ENCODE results near the gene LBX2.

LBX2 gene

DNA sequence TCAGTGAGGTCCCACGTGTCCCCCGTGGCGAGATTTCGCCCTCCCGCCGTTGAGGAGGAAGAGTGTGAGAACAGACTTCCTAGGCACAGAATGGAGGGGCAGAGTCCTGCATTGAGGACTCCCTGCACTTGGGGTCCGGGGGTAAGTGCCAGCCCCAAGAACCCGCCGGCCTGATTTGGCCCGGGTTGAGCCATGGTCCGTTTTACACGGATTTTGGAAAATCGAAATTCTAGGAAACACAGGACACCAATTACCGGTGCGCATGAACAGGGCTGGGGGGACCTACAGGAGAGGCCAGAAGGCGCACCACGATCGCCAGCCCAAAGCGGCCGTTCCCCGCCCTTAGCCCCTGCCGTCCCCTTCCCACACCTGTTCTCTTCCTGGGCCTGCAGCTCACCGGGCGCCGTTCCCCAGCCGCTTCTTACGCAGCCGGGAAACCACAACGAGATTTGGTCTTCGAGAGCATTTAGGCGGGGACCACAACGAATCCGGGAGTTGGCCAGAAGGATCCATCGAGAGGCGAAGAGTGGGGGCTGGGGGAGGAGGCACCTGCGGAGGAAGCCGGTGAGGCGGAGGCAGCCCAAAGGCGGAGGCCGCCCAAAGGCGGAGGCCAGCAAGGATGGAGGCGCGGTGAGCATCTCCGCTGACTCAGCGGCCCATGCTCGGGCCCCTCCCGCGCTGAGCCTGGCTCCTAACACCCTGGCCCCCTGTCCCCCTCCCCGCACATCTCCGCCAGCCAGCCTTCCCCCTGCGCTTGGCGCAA lies 14.4 kb upstream of the LBX2 start:
- no peak for TF ChIP-seq CTCF (IDR thresholded peaks at IDR 0.05)

GRCh38 chr2:74512744-74513604 lies 13.6 kb upstream of the LBX2 start:
- TF ChIP-seq CTCF (IDR thresholded peaks at IDR 0.05): no peak

- no peak for TF ChIP-seq CTCF (IDR thresholded peaks at IDR 0.05)
These were observed 11.9 kb upstream of the LBX2 start for GRCh38 chr2:74511104-74511989.

GRCh38 chr2:74510272-74510671 lies 10.9 kb upstream of the LBX2 start:
- TF ChIP-seq CTCF (IDR thresholded peaks at IDR 0.05): no peak

DNA sequence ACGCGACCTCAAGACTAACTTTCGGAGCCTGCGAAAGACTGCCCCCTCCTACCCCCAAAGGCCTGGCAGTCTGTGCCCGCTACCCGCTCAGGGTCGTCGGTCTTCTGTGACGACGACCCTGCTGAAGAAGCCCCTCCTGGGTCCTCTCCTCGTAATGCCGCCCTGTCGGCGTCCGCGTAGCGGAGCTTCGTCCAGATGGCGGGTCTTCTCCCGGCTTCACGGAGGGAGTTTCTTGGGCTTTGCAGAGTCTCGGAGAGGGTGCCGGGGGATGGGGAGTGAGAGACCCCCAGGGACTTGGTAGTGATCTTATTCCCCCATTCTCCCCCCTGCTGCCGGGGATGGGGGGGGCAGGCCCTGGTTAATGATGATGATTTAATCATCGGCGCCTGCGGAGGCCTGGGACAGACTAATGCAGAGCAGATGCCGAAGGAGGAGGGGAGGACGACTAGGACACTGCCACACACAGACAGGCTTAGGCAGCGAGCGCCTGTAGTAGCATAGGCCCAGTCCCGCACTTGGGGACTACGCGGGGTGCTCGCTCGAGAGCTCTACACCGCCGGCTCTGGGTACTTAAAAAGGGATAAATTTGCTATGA lies 8.6 kb upstream of the LBX2 start:
- TF ChIP-seq CTCF (IDR thresholded peaks at IDR 0.05): no peak

- TF ChIP-seq CTCF (IDR thresholded peaks at IDR 0.05): no peak
These were observed 7.9 kb upstream of the LBX2 start, which contains the start of gene PCGF1 for GRCh38 chr2:74507145-74507925. TSS of gene PCGF1 (minus strand) at chr2:74507695. CDS start at chr2:74507668, 27 bp downstream.
